ENCODE results near the gene TUBA3D.
"Not testable (repeated sequence)": the region's sequence is repeated elsewhere in the genome, so short reads cannot be mapped to it uniquely, and the experiment has no call there.

DNA sequence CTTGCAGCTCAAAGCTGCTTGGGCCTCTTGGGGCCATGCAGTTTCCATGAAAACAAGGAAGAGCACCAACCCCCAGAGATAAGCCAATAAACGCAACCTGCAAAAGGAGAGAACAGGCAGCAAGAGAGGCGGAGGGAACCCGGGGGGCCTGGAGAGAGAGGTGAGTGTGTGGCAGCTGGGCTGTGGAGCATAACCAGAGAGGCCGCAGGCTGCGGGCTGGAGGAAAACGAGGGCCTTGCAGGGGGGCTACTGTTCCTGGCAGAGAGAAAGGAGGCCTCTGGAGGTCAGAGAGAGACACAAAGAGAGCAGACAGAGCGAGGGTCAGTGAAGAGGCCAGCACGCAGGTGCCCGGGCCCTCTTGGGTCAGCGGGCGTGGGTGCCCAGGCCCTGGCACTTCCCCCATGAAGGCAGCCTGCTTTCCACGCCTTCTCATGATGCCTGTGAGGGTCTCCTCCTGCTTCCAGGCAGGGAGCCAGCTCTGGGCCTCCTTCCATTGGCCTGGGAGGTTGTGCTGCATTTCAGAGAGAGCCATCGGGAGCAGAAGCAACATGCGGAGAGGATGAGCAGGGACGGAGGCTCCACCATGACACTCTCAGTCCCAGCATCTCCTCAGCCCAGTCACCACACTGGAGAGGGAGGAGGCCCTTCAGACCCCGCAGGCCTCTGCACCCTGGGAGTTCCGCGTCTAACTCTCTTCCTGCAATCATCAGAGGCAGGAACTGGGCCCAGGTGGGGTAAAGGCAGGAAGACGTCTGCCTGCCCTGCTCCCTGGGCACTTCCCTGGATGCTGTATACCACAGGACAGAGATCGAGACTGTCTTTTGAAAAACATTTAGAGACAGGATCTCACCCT, 14.9 kb downstream of the TUBA3D start:
- TF ChIP-seq, protein P1, sequence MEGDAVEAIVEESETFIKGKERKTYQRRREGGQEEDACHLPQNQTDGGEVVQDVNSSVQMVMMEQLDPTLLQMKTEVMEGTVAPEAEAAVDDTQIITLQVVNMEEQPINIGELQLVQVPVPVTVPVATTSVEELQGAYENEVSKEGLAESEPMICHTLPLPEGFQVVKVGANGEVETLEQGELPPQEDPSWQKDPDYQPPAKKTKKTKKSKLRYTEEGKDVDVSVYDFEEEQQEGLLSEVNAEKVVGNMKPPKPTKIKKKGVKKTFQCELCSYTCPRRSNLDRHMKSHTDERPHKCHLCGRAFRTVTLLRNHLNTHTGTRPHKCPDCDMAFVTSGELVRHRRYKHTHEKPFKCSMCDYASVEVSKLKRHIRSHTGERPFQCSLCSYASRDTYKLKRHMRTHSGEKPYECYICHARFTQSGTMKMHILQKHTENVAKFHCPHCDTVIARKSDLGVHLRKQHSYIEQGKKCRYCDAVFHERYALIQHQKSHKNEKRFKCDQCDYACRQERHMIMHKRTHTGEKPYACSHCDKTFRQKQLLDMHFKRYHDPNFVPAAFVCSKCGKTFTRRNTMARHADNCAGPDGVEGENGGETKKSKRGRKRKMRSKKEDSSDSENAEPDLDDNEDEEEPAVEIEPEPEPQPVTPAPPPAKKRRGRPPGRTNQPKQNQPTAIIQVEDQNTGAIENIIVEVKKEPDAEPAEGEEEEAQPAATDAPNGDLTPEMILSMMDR (IDR thresholded peaks at IDR 0.05): not testable (repeated sequence)
- TF ChIP-seq POLR2A (IDR thresholded peaks at IDR 0.05): not testable (repeated sequence)

All from heart left ventricle (tissue), 13 donors.